HG02610 (cell line): ENCODE measurements around the gene HOOK1.
"Not testable (repeated sequence)": the region's sequence is repeated elsewhere in the genome, so short reads cannot be mapped to it uniquely, and the experiment has no call there.

Experiments used
- ATAC-seq: cut with Tn5 transposase; IDR thresholded peaks from one replicate; pipeline ENCODE4 v1.9.1; 2021; ENCODE audit warnings: mild to moderate bottlenecking, moderate library complexity; ENCODE audit not compliant: unreplicated experiment

HOOK1 gene

DNA sequence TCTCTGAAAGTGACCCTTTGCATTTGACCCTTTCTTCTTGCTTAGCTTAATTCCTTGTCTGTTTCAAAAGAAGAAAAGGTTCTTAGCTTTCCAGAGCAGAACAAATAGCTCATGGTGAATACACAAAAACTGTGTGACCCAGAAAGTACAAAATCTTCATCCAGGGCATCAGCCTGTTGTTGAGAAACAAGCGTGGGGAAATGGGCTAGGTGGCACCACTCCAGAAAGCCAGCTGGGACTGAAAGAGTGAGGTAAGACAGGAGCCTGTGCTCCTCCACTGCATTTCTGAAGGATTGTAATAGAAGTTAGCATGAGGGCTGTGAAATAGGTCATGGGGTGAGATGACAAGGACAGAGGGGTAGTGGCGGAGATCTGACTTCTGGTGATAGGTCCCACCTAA, 66.0 kb downstream of the HOOK1 start:
- no peak for ATAC-seq

DNA sequence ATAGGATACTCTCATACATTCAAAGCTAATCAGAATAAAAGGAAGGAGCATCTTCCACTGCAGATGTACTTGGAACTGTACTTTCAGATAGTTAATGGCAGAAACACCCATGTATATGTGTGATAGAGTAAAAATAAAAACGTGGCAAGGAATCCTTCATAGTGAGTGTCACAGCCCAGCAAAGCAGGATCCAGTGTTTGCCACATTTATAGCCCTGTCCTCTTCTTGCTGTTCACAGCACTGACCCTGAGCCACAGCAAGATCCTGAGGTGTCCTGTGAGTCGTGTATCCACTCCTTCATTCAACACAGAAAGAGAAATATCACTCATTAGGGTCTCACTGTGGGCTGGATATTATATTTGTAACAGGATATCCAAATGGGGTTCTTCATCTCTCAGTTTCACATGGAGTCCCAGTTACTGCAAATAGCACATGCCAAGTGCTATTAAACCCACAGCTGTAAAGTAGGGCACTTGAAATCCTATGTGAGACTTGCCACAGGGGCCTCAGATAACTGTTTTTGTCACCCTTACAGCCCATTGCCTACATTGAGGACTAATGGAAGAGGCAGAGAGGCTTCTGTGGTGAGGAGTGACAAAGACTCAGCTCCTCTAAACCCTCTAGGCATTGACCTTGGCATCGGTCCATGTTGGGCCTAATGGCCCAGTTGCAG, 70.5 kb downstream of the HOOK1 start:
- no peak for ATAC-seq

DNA sequence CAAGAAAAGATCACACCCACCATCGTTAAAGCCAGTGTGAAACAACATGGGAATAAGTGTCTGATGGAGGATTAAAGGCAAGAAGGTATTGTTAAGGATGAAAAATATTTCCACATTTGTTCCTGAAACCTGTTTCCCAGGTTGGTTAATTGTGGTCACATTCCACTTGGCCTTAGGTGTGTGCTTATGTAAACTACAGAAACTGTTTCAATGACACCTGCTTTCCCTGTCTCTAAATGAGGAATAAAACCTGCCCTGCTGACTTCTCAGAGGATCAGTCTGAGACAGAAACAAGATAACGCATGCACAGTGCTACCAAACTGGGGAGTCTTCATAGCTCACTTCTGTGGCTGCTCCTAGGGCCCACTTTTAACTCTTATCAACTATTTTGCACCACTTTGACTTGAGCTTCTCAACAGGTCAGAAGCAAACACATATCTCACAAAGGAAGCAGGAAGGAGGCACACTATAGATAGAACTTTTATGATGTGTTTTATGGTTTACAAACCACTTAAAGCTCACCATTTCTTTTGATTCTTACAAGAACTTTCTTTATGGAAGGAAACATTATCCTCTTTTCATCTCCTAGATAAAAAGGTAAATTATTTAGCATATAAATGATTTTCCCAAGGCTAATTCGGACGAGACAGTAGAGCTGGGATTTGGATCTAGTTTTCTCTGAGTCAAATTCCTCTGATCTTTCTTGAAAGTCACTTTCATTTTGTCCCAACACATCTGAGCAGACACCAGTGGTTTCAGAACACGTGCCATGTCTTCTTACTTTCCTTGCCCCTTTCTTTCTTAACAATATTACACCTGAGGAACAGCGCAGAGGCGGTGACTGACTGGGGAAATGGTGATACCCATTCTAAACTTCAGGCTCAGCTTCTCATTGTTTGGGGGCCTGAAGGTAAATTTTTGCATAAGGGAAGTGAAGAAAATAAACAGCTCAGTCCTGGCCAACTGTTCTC, 78.4 kb downstream of the HOOK1 start:
- no peak for ATAC-seq

DNA sequence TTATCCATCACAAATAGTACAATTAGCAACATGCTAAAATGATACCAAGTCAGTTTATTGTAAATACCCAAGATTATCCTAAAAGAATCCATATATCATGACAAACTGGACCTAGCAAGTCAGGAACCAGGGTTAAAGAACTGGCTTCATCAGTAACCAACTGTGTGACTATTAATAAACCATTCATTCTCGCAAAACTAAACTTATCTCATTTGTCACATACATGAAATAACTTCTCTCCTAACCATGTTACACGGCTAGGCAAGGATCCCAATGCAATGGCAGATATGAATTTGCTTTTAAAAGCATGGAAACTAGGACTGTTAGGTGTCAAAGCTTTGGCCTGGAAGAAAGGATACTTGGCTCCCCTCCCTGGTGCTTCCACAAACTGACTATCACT, 82.4 kb downstream of the HOOK1 start:
- ATAC-seq: no peak

DNA sequence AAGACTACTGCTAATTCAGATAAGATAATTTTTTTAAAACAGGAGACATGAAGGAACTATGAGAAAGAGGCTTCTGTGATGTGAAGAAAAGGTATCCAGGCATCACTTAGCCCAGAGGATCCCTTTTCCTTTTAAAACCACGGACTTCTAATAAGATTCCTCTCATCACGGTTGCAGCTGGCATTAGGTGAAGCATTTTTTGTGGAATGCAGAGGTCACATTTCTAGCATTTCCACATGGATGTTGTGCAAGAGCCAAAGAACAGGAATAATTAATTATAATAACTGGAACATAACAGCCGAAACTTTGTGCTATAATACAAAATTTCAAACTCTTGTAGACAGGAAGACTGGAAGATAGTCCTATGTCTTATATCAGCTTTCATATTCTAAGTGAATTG, 84.2 kb downstream of the HOOK1 start:
- ATAC-seq: no peak

DNA sequence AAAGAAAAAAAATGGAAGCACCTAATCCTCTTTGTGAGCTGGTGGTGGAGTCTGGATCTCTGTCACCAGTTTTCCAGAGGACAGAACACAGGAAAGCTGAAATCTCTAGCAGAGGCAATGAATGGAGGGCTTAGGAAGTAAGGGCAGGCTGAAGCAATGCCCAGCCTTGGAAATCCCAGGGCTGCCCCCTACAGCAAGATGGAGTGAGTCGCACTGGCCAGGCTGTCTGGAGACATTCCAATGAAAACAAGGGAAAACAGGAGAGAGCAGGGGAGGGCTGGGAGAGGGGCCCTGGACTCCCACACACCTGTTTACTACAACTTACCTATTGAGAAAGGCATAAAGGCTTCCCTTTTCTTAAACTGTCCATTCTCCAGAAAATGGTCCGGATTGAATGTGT, 85.9 kb downstream of the HOOK1 start:
- no peak for ATAC-seq

DNA sequence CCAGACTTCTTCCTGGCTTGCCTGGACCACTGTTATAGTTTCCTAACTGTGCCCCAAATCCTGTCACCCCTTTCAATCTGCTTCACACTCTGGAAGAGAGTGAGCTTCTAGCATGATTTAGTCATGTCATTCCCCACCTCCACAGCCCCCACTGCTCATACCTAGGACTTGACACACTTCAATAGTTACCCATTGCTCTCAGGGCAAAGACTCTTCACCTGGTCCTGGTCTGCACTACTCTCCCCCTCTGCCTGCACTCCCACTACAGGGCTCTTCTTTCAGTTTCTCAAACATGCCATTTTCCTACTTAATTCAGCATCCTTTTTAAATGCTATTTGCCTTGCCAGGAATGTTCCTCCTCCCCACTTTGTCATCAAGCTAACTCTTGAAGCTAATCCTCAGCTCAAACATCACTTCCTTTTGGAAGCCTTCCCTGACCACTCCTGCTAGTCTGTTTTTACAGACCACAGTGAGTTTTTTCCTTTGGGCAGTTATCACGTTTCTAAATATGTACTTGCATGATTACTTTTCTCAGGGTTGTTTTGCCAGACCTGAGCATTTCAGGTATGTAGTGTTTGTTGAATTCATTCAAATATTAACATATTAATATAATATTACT, 87.1 kb downstream of the HOOK1 start:
- no peak for ATAC-seq

DNA sequence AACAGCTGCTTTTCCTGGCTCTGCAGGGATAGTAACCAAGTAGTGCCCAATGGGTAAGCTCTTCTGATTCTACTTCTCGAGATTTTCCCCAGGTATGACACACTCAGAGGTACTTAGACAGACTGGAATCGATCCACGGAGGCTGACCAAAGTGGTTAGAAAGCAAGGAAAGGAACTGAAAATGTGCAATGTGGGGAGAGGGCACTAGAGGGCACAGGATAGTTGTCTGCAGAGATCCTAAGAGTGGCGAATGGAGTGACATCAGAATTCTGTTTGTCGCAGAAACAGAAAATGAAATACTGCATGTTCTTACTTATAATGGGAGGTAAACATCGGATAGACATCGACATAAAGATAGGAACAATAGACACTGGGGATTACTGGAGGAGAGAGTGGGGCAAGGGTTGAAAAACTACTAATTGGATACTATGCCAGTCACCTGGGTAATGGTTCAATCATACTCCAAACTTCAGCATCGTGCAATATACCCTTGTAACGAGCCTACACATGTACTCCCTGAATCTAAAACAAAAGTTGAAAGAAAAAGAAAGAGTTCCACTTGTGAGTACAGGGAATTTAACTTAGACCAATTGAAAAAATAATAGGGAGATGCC, 88.5 kb downstream of the HOOK1 start:
- peak; percentile 43 for ATAC-seq

DNA sequence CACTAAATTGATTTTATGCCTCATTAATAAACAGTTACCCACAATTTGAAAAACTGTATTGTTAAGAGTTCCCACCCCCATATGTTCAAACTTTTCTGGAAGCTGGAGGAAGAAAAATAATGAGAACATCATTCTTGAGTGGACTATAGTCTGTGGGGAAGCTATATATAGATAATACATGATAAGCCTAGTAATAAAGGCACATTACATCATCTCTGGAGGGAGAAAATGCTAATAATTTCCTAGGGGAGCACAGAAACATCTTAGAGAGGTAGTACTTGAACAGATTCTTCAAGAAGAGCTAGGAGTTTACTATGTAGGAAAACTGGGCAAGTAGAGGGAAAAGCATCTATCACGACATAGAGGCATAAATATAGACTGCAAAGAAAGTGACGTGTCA, 92.2 kb downstream of the HOOK1 start:
- ATAC-seq: no peak

DNA sequence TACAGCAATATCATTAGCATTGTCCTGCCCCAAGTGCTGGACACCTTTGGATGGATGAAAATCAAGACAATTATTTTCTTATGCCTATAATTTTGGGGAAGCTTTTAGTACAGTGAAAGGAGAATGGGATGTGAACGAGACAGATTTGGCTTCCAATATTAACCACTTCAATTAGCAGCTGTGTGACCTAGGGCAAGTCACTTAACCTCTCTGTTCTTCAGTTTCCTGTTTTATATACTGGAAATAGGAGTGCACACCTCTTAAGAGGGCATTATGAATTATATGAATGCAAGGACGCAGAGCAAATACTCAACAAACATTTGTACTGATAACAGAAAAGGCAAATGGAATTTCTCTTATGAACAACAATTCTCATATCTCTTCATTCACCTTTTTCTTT, 93.3 kb downstream of the HOOK1 start:
- ATAC-seq: no peak

DNA sequence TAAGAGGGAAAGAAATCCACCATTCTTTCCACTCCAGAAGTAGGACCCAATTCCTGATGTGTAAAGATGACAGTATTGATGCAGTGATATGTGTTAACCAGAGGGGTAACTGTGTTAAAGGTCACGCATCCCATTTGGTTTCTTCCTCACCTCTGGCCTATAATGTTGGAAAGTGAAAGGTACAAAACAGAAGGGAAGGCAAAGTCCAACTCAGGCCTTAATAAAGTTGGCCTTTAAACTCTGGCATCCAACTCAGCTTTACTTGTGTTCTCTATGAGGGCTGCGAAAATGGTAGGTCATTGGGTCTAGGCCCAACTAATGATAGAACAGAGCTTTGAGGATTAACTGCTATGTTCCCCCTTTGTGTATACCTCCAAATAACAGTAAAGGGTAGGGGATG, 93.9 kb downstream of the HOOK1 start:
- ATAC-seq: no peak

DNA sequence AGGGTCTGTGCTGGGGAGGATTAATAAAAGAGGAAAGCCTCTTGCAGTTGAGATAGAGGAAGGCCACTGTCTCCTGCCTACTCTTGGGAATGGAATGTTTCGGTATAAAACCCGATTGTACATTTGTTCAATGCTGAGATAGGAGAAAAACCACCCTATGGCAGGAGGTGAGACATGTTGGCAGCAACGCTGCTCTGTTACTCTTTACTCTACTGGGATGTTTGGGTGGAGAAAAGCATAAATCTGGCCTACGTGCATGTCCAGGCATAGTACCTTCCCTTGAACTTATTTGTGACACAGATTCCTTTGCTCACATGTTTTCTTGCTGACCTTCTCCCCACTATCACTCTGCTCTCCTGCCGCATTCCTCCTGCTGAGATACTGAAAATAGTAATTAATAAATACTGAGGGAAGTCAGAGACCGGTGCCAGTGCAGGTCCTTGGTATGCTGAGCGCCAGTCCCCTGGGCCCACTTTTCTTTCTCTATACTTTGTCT, 100.1 kb downstream of the HOOK1 start:
- ATAC-seq: not testable (repeated sequence)

DNA sequence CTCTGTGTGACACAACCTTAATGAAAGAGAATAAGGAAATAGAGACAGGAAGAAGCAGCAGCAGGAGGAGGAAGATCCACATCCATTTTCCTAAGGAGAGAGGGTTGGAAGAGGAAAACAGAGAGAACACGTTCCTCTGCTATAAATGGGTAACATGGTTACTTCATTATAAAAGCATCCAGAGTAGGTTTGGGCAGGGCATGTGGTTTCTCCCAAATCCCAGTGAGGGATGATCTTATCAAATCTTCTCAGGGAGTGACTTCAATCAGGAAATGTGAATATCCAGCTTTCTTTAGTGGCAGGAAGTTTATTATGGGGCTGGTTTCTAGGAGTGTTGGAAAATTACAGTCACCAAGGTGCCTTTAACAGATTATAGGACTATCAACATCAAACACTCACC, 100.8 kb downstream of the HOOK1 start:
- no peak for ATAC-seq

DNA sequence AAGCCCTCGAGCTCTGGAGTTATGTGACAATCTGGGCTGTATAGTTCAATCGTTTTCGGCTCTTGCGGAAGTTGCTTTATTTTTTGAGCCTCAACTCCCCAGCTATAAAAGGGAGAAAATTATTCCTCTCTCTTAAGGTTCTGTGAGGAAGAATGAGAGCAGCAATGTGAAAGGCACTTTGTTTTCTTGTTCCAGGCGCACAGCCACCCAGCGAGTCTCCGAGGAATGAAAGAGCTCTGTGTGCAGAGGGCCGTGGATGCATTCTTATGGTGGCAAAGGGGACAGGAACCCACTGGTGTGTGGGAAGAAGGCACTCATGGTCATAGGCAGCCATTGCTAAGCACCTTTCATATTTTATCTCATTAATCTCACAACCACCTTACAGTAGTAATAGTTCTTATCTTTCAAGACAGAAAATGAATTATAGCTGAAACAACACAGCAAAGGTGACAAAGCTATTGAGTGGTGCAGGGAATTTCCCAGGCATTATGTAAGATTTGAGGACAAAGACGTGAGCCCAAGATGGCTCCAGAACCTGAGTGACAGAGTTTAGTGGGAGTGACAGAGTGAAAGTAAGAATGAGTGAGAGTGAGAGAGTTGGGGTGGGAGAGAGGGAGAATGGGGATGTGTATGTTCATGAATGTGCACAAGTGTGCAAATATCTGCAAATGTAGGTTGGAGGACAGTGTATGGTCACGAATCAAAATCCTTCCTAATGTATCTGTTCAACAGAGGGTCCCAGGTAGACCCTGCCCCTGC, 102.5 kb downstream of the HOOK1 start:
- ATAC-seq: no peak

DNA sequence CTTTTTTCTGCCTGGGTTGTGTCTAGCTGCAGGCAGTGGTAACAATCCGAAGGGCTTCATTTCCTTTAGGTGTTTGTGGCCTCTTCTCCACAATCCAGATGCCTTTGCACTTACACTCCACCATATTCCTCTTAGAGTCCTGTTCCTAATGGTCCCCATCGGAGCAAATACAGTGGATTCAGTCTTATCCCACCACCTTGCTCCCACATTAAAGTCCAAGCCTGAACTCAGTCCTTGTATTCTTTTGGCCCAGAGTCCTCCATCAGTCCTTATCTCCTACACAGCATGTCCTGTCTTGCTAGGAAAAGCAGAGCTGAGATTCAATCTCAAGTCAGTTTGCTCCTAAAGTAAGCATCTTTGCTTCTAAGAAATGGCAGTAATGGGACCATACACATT, 103.0 kb downstream of the HOOK1 start:
- no peak for ATAC-seq

DNA sequence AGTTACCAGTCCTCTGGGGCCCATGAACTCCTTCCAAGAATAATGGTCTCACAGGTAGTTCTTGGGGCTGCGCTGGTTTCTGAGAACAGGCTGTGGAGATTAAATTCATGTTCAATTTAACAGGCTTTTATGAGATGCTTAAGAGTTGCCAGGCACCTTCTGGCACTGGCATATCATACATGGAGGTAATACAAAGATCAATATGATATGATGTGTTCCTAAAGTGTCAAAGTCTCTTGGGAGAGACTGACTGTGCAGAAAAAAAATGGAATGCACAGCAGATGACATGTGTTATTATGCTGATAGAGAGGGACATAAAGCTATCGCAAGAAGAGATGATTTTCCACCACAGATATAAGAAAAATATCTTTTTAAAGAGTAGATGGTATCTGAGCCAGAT, 105.0 kb downstream of the HOOK1 start:
- ATAC-seq: no peak

DNA sequence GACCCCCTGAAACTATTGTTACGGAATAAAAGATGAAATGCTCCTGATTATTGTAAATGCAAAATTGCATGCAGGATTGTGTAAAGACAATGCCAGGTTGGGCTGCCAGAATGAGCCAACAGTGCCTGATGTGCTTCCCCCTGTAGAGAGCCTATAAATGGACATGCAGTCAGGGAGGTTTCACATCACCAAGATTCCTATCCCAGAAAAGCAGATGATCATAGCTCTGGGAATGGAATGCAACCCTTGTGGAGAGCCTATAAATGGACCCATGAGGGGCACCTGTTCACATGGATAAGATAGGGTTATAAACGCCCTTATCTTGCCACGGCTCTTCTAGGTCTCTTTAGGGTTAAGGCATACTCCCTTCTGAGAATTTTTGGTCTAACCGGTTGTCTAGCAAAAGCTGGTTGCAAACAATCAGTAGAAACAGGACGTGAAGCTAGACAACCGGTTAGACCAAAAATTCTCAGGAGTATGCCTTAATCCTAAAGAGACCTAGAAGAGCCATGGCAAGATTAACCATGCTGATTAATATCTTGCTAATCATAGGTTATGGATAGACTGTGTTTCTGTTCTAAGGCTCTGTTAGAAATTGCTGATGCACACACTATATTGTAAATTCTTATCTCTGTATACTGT, 106.6 kb downstream of the HOOK1 start:
- ATAC-seq: not testable (repeated sequence)

DNA sequence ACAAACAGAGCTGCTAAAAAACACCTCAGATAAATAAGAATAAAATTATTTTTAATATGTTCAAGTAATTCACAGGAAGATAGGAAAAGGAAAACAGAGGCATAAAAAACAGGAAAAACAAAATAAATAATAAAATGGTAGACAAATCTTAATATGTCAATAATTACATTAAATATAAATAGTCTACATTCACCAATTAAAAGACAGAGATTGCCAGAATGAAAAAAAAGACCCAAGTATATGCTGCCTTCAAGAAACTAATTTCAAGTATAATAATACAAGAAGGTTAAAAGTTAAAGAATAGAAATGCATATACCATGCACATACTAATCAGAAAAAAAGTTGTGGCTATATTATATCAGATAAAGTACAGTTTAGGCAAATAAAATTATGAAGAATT, 109.9 kb downstream of the HOOK1 start:
- no peak for ATAC-seq
